Lung (tissue), 12 donors: ENCODE measurements around the gene PTPRU. TPM values are rescaled to one million over a fixed set of nuclear protein-coding genes. Genes with fewer than 3 reads are reported as not detected.
A peak's percentile ranks its signal among the peaks of the same experiment; 100 is the strongest.

ENCODE experiments used
- ATAC-seq: fragments of 200-7000 bp; cut with Tn5 transposase; one replicate; pipeline ENCODE4 v1.9.1; 2020; ENCODE audit warnings: moderate number of reproducible peaks; ENCODE audit not compliant: insufficient read depth, low FRiP score
- DNase-seq, 3 donors: peaks; one replicate each; pipeline ENCODE4 v3.0.0-alpha.2; 2013 to 2017
- H3K27ac ChIP-seq, 2 donors: one replicate each; pipeline ENCODE4 v1.5.1; 2013; ENCODE audit warnings: mild to moderate bottlenecking in 2 of 2, moderate library complexity in 2 of 2, control low read depth in 1 of 2, inconsistent platforms in 1 of 2, low read depth in 1 of 2, low read length in 1 of 2
- H3K27me3 ChIP-seq, 3 donors: one replicate each; pipeline ENCODE4 v1.5.1; 2013; ENCODE audit warnings: low read length in 2 of 3; ENCODE audit not compliant: control insufficient read depth in 3 of 3, insufficient read depth in 3 of 3
- H3K36me3 ChIP-seq, 4 donors: one replicate each; pipeline ENCODE4 v1.5.1; 2013; ENCODE audit warnings: low read length in 4 of 4, mild to moderate bottlenecking in 1 of 4, moderate library complexity in 1 of 4; ENCODE audit not compliant: control insufficient read depth in 4 of 4, insufficient read depth in 4 of 4
- H3K4me1 ChIP-seq, 5 donors: one replicate each; pipeline ENCODE4 v1.5.1; 2013; ENCODE audit warnings: low read length in 5 of 5, mild to moderate bottlenecking in 2 of 5, moderate library complexity in 1 of 5; ENCODE audit not compliant: control insufficient read depth in 5 of 5, insufficient read depth in 5 of 5
- H3K4me3 ChIP-seq: one replicate; pipeline ENCODE4 v1.5.1; 2013; ENCODE audit warnings: mild to moderate bottlenecking, control low read depth, moderate library complexity
- H3K9ac ChIP-seq, 2 donors: one replicate each; pipeline ENCODE4 v1.5.1; 2013; ENCODE audit warnings: low read length in 2 of 2, control low read depth in 1 of 2; ENCODE audit not compliant: insufficient read depth in 1 of 2
- H3K9me3 ChIP-seq, 4 donors: one replicate each; pipeline ENCODE4 v1.5.1; 2013; ENCODE audit warnings: low read length in 3 of 4, mild to moderate bottlenecking in 1 of 4, moderate library complexity in 1 of 4; ENCODE audit not compliant: control insufficient read depth in 4 of 4, insufficient read depth in 3 of 4
- WGBS, 2 donors: extraction: QIAGEN DNeasy Blood & Tissue Kit; methylation state at CpG; one replicate each; pipeline ENCODE4 v1.1.7; 2013; 5-methylcytosine and 5-hydroxymethylcytosine counted together
- polyA plus RNA-seq, 2 donors: library from polyadenylated mRNA; stranded (reverse); fragments of 200-250 nt; gene quantifications; one replicate each; pipeline ENCODE4 v1.2.1, GENCODE V29; 2013
- total RNA-seq, 2 donors: library from RNA; depleted of rRNA in 1 of 2; stranded (reverse); fragments of >200 nt in 1 of 2; gene quantifications; one replicate each; pipeline ENCODE4 v1.2.1, GENCODE V29; 2014 to 2021
- TF ChIP-seq, protein P1 (sequence below): IDR thresholded peaks from 2 replicates; pipeline ENCODE4 v1.5.1; 2012; ENCODE audit warnings: mild to moderate bottlenecking; ENCODE audit errors: control extremely low read depth, extremely low read depth
- donor health status: control.
- donor health status: control.
- donor health status: Bipolar disorder and iron deficiency.
- donor health status: healthy.
- donor health status: DM: yes; HTN: yes; CAD: no.

The PTPRU gene
- total and polyA plus RNA-seq, 4 donors, result 22.6 to 55.3 (median 32.9) TPM

DNA sequence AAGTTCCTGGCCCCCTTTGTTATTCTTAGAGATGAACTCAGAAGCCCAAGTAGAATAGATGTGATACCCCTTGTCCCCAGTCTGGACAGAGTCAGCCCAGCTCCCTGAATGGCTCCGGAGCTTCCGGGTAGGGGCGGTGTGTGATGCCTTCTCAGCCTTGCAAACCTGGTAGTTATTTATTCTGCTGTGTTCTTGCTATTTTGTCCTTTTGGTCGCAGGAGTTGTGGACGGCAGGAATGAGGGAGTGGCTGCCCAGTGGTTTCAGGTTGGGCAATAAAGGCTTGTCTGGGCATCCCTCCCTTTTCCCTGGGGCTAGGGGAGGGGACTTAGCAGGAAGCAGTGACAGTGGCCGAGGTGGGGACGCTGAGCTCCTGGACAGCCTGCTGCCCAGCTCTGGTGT, 2.8 kb downstream of the PTPRU start:
- peak overlapping the region in 1 of 2 donors; percentile 92 for H3K27ac ChIP-seq
- H3K9ac ChIP-seq, result no peak overlapping the region
- no peaks in the 10 kb centered on the region for H3K9me3 ChIP-seq
- H3K27me3 ChIP-seq, result peaks cover 0 to 10% (median 7%) of the 10 kb centered on the region in 3 donors
- TF ChIP-seq, protein P1, sequence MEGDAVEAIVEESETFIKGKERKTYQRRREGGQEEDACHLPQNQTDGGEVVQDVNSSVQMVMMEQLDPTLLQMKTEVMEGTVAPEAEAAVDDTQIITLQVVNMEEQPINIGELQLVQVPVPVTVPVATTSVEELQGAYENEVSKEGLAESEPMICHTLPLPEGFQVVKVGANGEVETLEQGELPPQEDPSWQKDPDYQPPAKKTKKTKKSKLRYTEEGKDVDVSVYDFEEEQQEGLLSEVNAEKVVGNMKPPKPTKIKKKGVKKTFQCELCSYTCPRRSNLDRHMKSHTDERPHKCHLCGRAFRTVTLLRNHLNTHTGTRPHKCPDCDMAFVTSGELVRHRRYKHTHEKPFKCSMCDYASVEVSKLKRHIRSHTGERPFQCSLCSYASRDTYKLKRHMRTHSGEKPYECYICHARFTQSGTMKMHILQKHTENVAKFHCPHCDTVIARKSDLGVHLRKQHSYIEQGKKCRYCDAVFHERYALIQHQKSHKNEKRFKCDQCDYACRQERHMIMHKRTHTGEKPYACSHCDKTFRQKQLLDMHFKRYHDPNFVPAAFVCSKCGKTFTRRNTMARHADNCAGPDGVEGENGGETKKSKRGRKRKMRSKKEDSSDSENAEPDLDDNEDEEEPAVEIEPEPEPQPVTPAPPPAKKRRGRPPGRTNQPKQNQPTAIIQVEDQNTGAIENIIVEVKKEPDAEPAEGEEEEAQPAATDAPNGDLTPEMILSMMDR, result no peak
- peaks cover 0 to 27% (median 6%) of the 10 kb centered on the region in 5 donors for H3K4me1 ChIP-seq
- no peaks in the 10 kb centered on the region for H3K36me3 ChIP-seq
- DNase-seq, result peak in 2 of 3 donors; percentile 18 to 29
- peak; percentile 13 for ATAC-seq
- H3K4me3 ChIP-seq, result no peak overlapping the region
- WGBS, 2 donors, result 31 to 34% methylated on average over 7 of the region's 7 CpGs

- DNase-seq (peak; percentile 36 to 40 (median 36)), ATAC-seq (no peak)
- Histone ChIP-seq H3K9me3 (no peaks in the 10 kb centered on the region), H3K27me3 (peaks cover 0 to 10% (median 7%) of the 10 kb centered on the region in 3 donors), H3K9ac (no peak overlapping the region), H3K4me1 (peaks cover 0 to 27% (median 6%) of the 10 kb centered on the region in 5 donors), H3K27ac (no peak overlapping the region), H3K4me3 (no peak overlapping the region), H3K36me3 (no peaks in the 10 kb centered on the region)
- WGBS, 2 donors, result 27 to 43% methylated on average over 4 of the region's 4 CpGs
- TF ChIP-seq, protein P1, result no peak
These were observed 4.1 kb downstream of the PTPRU start for GRCh38 chr1:29240400-29240837.

DNA sequence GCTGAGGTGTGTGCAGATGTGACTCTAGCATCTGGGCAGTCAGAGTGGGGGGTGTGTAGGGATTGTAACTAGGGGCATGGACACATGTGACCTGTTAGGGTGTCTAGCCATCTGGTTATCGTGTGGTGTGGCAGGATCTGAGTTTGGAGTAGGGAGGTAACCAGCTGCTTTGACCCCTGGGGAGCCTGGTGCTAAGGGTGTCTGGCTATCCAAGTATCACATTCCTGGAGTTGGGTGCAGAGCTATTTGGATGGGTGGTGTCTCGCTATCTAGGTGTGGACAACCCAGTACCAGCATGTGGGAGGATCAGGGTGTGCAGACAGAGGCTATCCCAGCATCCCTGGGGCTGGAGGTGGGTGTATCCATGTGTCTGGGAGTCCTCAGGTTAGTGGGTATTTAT, 4.7 kb downstream of the PTPRU start:
- Histone ChIP-seq H3K4me1 (peaks cover 0 to 26% (median 6%) of the 10 kb centered on the region in 5 donors), H3K36me3 (no peaks in the 10 kb centered on the region), H3K27ac (no peak overlapping the region), H3K9ac (no peak overlapping the region), H3K9me3 (peaks cover 0 to under 1% (median 0%) of the 10 kb centered on the region in 4 donors), H3K4me3 (no peak overlapping the region), H3K27me3 (peaks cover 0 to 10% (median 4%) of the 10 kb centered on the region in 3 donors)
- no peak for ATAC-seq
- no peak for DNase-seq
- TF ChIP-seq, protein P1, result no peak
- WGBS, 2 donors, result 69 to 76% methylated on average over 2 of the region's 2 CpGs
